GM10248 (cell line): ENCODE data around the gene PDCD2L.

ENCODE experiments used
- CTCF ChIA-PET: fragments of 300-600 bp; sonication (Branson Sonifier 250); formaldehyde crosslinking; extraction: SDS; loops from one replicate; lab custom pipeline; 2021; ENCODE audit warnings: antibody characterized with exemption; lab: Yijun Ruan, JAX
- POLR2A ChIA-PET: fragments of 350-650 bp; sonication (Branson Sonifier 250); formaldehyde crosslinking; extraction: SDS; loops from one replicate; lab custom pipeline; 2020; ENCODE audit warnings: antibody characterized with exemption; lab: Yijun Ruan, JAX
- DNase-seq: peaks from one replicate; pipeline ENCODE4 v3.0.0; 2012; ENCODE audit errors: extremely low spot score
- TF ChIP-seq, protein P1 (sequence below): IDR thresholded peaks from 2 replicates; pipeline ENCODE4 v1.5.1; 2012; ENCODE audit warnings: mild to moderate bottlenecking, low read depth; ENCODE audit errors: extremely low read depth, missing control alignments, control extremely low read depth

PDCD2L gene

DNA sequence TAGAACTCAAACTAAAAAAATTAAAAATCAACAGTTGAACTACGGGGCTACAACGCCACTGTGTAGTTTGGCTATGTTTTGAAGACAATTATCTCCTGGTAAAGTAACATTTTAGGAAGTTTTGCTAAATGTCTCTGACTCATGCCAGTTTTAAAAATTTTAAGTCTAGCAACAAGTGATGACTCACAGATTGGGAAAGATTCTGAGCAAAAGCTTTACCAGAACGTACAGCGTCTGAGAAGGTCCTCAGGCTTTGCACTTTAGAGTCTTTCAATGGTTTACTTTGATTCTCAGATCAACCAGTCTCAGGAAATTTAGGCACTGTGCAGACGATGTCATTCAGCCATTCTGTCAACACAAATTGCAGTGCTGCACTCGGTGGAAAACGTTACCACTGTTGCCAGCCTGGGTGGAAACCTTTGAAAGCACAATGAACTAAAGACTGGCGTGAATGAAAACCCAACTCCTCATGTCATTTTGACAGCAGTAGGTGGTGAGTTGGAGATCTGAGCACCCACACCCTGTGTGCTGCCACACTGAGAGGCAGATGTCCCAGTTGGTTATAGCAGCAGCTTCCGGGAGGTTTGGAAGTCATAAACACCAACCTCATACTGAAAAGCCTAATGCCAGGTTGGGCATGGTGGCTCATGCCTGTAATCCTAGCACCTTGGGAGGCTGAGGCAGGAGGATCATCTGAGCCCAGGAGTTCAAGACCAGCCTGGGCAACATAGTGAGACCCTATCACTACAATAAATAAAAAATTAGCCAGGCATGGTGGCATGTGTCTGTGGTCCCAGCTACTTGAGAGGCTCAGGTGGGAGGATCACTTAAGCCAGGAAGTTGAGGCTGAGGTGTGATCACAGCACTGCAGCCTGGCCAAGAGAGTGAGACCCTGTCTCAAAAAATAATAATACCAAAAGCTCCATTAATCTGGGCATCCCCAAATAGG is 71.1 kb downstream of the PDCD2L start:
- DNase-seq: no peak
- CTCF ChIA-PET: interaction anchor here (1.0 to 1.3 kb wide), 3 partner anchors 13 to 697 kb away, joined by 3 read pairs; no protein-coding TSS in a partner anchor
- TF ChIP-seq, protein P1, sequence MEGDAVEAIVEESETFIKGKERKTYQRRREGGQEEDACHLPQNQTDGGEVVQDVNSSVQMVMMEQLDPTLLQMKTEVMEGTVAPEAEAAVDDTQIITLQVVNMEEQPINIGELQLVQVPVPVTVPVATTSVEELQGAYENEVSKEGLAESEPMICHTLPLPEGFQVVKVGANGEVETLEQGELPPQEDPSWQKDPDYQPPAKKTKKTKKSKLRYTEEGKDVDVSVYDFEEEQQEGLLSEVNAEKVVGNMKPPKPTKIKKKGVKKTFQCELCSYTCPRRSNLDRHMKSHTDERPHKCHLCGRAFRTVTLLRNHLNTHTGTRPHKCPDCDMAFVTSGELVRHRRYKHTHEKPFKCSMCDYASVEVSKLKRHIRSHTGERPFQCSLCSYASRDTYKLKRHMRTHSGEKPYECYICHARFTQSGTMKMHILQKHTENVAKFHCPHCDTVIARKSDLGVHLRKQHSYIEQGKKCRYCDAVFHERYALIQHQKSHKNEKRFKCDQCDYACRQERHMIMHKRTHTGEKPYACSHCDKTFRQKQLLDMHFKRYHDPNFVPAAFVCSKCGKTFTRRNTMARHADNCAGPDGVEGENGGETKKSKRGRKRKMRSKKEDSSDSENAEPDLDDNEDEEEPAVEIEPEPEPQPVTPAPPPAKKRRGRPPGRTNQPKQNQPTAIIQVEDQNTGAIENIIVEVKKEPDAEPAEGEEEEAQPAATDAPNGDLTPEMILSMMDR: no peak
- POLR2A ChIA-PET: no interaction called here
